Mesothelial cell of epicardium (in vitro differentiated cells): Measurements from ENCODE around the gene CARD9. TPM values are rescaled to one million over a fixed set of nuclear protein-coding genes. Genes with fewer than 3 reads are reported as not detected.
"Not testable (repeated sequence)": the region's sequence is repeated elsewhere in the genome, so short reads cannot be mapped to it uniquely, and the experiment has no call there.

ENCODE experiments used
- DNase-seq, 2 experiments: peaks; one replicate each; pipeline ENCODE4 v3.0.0; 2021; ENCODE audit warnings: low spot score in 2 of 2; ENCODE audit not compliant: unreplicated experiment in 2 of 2
- H3K27ac Mint-ChIP-seq: 2 replicates; pipeline ENCODE4 v1.8.0; 2021; ENCODE audit warnings: mixed read lengths
- H3K27me3 Mint-ChIP-seq: 2 replicates; pipeline ENCODE4 v1.8.0; 2021; ENCODE audit warnings: low read depth, mixed read lengths
- H3K36me3 Mint-ChIP-seq: 2 replicates; pipeline ENCODE4 v1.8.0; 2021; ENCODE audit warnings: mixed read lengths
- H3K4me1 Mint-ChIP-seq: 2 replicates; pipeline ENCODE4 v1.8.0; 2021; ENCODE audit warnings: mixed read lengths
- H3K4me3 Mint-ChIP-seq: 2 replicates; pipeline ENCODE4 v1.8.0; 2021; ENCODE audit warnings: mild to moderate bottlenecking, moderate library complexity, mixed read lengths
- H3K9me3 Mint-ChIP-seq: 2 replicates; pipeline ENCODE4 v1.8.0; 2021; ENCODE audit warnings: mixed read lengths
- total RNA-seq: library from RNA; stranded (reverse); gene quantifications from 3 replicates; pipeline ENCODE4 v1.2.1, GENCODE V29; 2021
- TF ChIP-seq, protein P1 (sequence below): fragments of 200-600 bp; sonication (generic); IDR thresholded peaks from one replicate; pipeline ENCODE4 v1.5.0; 2021; ENCODE audit warnings: antibody characterized with exemption; ENCODE audit not compliant: unreplicated experiment

The CARD9 gene
- total RNA-seq, 1 donor from 2014 or later: 4.9 TPM

DNA sequence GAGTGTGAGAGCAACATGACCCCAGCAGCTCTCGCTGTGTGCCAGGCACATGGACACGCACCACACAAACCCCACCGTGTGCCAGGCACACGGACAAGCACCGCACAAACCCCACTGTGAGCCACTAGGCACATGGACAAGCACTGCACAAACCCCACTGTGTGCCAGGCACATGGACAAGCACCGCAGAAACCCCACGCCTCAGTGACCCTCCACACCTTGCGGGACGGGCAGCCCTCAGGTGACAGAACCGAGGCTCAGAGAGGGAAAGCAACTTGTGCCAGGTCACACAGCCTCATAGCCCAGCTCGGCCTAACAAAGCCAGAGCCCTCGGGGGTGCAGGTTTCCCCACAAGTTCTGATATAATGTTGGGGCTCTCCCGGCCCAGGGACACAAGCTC, 48.1 kb downstream of the CARD9 start:
- Mint-ChIP-seq H3K27me3 (no peaks in the 10 kb centered on the region), H3K4me3 (no peak overlapping the region), H3K9me3 (peaks cover 11% of the 10 kb centered on the region), H3K4me1 (peaks cover 28% of the 10 kb centered on the region), H3K36me3 (no peaks in the 10 kb centered on the region), H3K27ac (peak overlapping the region; percentile 19)
- TF ChIP-seq, protein P1, sequence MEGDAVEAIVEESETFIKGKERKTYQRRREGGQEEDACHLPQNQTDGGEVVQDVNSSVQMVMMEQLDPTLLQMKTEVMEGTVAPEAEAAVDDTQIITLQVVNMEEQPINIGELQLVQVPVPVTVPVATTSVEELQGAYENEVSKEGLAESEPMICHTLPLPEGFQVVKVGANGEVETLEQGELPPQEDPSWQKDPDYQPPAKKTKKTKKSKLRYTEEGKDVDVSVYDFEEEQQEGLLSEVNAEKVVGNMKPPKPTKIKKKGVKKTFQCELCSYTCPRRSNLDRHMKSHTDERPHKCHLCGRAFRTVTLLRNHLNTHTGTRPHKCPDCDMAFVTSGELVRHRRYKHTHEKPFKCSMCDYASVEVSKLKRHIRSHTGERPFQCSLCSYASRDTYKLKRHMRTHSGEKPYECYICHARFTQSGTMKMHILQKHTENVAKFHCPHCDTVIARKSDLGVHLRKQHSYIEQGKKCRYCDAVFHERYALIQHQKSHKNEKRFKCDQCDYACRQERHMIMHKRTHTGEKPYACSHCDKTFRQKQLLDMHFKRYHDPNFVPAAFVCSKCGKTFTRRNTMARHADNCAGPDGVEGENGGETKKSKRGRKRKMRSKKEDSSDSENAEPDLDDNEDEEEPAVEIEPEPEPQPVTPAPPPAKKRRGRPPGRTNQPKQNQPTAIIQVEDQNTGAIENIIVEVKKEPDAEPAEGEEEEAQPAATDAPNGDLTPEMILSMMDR: no peak
- no peak for DNase-seq

DNA sequence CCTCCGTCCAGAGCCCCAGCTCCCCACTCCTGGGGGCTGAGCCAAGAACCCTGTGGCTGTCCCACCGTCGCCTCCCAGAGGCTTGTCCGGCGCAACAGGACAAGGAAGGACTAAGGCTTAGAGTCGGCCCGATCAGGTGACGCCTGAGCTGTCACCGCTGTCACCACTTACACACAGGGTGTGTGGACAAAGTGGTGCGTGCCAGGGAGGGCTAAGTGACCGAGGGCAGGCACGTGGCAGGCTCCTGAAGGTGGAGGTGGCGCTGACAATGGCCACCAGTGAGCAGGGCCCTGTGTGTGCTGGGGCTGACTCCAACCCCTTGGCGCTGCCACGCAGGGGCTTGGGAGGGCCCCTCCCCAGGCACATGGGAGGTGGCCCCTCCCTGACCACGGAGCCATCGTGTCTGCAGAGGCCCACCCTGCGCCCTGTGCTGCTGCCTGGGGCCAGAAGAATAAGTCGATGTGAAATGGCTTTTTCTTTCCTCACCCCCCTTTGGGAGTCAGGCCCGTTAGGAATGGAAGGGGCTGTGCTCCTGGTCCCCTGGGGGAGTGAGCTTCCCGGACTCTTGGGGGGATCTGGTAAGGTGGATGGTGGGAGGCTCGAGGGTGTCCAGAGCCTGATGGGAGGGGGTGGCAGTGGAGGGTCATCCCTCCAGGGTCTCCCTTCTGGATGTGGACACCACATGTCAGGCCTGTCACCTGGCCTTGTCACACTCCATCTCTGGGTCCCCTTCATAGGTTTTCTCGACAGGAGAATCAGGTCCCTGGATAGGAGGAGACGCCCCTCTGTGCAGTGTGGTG, 48.8 kb downstream of the CARD9 start:
- H3K4me1 Mint-ChIP-seq: peaks cover 28% of the 10 kb centered on the region
- TF ChIP-seq, protein P1: no peak
- H3K4me3 Mint-ChIP-seq: no peak overlapping the region
- no peaks in the 10 kb centered on the region for H3K36me3 Mint-ChIP-seq
- H3K27me3 Mint-ChIP-seq: no peaks in the 10 kb centered on the region
- no peak for DNase-seq
- peak overlapping the region; percentile 12 for H3K27ac Mint-ChIP-seq
- peaks cover 11% of the 10 kb centered on the region for H3K9me3 Mint-ChIP-seq

DNA sequence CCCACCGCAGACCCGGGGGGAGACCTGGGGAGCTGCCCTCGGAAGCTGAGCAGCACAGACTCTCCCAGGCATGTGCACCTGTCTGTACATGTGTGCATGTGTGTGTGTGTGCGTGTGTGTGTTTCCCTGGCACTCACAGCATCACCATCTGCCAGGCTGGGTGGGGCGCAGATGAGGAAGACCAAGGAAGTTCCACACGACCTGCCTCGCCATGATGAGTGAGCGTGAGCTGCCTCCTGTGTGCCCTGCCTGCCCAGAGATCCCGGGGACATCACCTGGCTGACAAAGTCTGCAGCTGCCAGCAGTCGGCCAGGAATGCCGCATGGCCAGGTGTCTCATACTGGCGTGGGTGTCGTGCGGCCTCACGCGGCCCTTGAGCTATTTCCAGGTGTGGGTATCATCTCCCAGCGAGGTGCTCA, 50.1 kb downstream of the CARD9 start:
- Mint-ChIP-seq H3K27ac (no peak overlapping the region), H3K9me3 (peaks cover 11% of the 10 kb centered on the region), H3K27me3 (no peaks in the 10 kb centered on the region), H3K4me3 (no peak overlapping the region), H3K36me3 (no peaks in the 10 kb centered on the region), H3K4me1 (peaks cover 16% of the 10 kb centered on the region)
- TF ChIP-seq, protein P1: no peak
- DNase-seq: no peak

DNA sequence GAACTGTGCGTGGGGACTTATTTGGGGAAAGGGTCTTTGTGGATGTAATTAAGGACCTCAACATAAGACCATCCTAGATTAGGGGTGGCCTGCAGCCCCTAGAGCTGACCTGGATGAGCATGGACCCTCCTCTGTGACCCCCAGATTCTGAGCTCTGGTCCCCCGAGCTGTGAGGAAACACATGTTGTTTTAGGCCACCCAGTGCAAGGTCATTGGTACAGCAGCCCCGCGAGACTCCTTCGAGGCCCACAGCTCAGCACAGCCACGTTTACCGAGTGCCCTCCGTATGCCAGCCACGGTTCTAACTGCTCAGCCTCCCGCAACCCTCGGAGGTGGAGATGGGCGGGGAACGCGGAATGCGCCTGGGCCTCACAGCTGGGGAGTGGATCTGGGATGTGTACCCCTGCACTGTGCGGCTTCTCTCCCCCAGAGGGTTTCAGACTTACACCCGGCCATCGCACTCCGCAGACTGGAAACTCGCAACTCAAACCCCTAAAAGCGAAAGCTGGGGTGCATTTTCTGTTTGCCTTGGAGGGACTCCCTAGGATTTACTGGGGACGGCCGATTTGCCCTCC, 50.6 kb downstream of the CARD9 start:
- DNase-seq: no peak
- TF ChIP-seq, protein P1: no peak
- Mint-ChIP-seq H3K4me1 (peaks cover 16% of the 10 kb centered on the region), H3K27me3 (no peaks in the 10 kb centered on the region), H3K27ac (no peak overlapping the region), H3K4me3 (no peak overlapping the region), H3K36me3 (no peaks in the 10 kb centered on the region), H3K9me3 (peaks cover 11% of the 10 kb centered on the region)

DNA sequence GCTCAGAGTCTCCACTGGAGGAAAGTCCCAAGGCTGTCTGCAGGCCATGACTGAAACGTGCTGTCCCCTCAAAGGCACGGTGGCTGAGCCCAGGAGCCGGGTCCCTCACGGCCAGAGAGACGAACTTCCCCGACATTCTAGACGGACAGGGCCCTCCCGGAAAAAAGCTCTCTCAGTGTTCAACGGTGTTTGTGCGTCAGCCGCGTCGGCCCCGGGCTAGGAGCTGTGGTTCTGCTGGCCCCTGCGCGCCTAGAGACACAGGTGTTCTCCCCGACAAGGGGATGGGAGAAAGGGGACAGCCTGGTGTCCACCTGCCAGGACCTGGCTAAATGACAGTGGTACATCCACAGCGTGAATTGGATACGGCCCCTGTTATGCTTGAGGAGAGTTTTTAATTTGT, 51.9 kb downstream of the CARD9 start:
- H3K4me1 Mint-ChIP-seq: peaks cover 13% of the 10 kb centered on the region
- H3K4me3 Mint-ChIP-seq: no peak overlapping the region
- TF ChIP-seq, protein P1: no peak
- no peak overlapping the region for H3K27ac Mint-ChIP-seq
- no peaks in the 10 kb centered on the region for H3K36me3 Mint-ChIP-seq
- DNase-seq: no peak
- H3K9me3 Mint-ChIP-seq: peaks cover 11% of the 10 kb centered on the region
- H3K27me3 Mint-ChIP-seq: no peaks in the 10 kb centered on the region

DNA sequence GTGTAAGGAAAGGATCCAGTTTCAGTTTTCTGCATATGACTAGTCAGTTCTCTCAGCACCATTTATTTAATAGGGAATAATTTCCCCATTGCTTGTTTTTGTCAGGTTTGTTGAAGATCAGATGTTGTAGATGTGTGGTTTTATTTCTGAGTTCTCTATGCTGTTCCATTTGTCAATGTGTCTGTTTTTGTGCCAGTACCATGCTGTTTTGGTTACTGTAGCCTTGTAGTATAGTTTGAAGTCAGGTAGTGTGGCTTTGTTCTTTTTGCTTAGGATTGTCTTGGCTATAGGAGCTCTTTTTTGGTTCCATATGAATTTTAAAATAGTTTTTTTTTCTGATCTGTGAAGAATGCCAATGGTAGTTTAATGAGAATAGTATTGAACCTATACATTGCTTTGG, 52.5 kb downstream of the CARD9 start:
- not testable (repeated sequence) for DNase-seq, H3K36me3 Mint-ChIP-seq, H3K4me1 Mint-ChIP-seq, H3K27ac Mint-ChIP-seq, H3K27me3 Mint-ChIP-seq, H3K4me3 Mint-ChIP-seq
- H3K9me3 Mint-ChIP-seq: peaks cover 11% of the 10 kb centered on the region

DNA sequence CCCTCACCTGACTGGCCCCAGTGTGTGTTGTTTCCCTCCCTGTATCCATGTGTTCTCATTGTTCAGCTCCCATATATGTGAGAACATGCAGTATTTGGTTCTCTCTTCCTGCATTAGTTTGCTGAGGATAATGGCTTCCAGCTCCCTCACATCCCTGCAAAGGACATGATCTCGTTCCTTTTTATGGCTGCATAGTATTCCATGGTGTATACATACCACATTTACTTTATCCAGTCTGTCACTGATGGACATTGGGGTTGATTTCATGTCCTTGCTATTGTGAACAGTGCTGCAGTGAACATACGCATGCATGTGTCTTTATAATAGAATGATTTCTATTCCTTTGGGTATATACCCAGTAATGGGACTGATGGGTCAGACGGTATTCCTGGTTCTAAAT, 53.5 kb downstream of the CARD9 start:
- H3K36me3 Mint-ChIP-seq, H3K27ac Mint-ChIP-seq, H3K4me3 Mint-ChIP-seq, H3K4me1 Mint-ChIP-seq, DNase-seq, H3K27me3 Mint-ChIP-seq: not testable (repeated sequence)
- H3K9me3 Mint-ChIP-seq: peaks cover 18% of the 10 kb centered on the region

DNA sequence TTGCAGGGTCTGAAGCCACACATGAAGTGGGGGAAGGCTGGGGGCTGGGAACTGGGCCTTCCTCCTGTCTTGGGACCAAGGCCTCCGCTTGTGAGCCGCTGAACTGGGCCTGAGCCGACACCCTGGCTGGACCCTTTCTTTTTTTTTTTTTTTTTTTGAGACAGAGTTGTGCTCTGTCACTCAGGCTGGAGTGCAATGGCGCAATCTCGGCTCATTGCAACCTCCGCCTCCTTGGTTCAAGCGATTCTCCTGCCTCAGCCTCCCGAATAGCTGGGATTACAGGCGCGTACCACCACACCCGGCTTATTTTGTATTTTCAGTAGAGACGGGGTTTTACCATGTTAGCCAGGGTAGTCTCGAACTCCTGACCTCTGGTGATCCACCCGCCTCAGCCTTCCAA, 54.2 kb downstream of the CARD9 start:
- DNase-seq, H3K4me1 Mint-ChIP-seq, H3K36me3 Mint-ChIP-seq, H3K27ac Mint-ChIP-seq, H3K4me3 Mint-ChIP-seq, H3K27me3 Mint-ChIP-seq: not testable (repeated sequence)
- H3K9me3 Mint-ChIP-seq: peaks cover 25% of the 10 kb centered on the region
